Esophagus muscularis mucosa (tissue), 4 donors: Measurements from ENCODE around the gene SLC7A1. TPM values are rescaled to one million over a fixed set of nuclear protein-coding genes. Genes with fewer than 3 reads are reported as not detected.

ENCODE experiments used
- DNase-seq: peaks from one replicate; pipeline ENCODE4 v3.0.0-alpha.2; 2017; ENCODE audit errors: extremely low spot score
- H3K27ac ChIP-seq, 4 donors: fragments of 200-600 bp; sonication (generic); replicated peaks in 1 of 4; 1 replicate in 3 of 4; 2 replicates in 1 of 4; pipeline ENCODE4 v1.5.1; 2016 to 2019; ENCODE audit warnings: mild to moderate bottlenecking in 1 of 4
- H3K27me3 ChIP-seq, 4 donors: fragments of 200-600 bp; sonication (generic); one replicate each; pipeline versions ENCODE4 v1.5.1 to v1.6.0; 2016 to 2019
- H3K36me3 ChIP-seq, 4 donors: fragments of 200-600 bp; sonication (generic); one replicate each; pipeline ENCODE4 v1.5.1; 2016 to 2019
- H3K4me1 ChIP-seq, 4 donors: fragments of 200-600 bp; sonication (generic); one replicate each; pipeline ENCODE4 v1.5.1; 2016 to 2019
- H3K4me3 ChIP-seq, 4 donors: fragments of 200-600 bp; sonication (generic); 1 replicate in 2 of 4; 2 replicates in 2 of 4; pipeline ENCODE4 v1.5.1; 2016 to 2019; ENCODE audit warnings: mild to moderate bottlenecking in 4 of 4, moderate library complexity in 1 of 4
- H3K9me3 ChIP-seq, 4 donors: fragments of 200-600 bp; sonication (generic); 1 replicate in 3 of 4; 2 replicates in 1 of 4; pipeline ENCODE4 v1.5.1; 2016 to 2019
- CTCF ChIP-seq, 3 experiments: fragments of 200-600 bp in 2 of 3; fragments of 450-650 bp in 1 of 3; sonication (generic) in 2 of 3; IDR thresholded peaks; one replicate each; pipeline ENCODE4 v1.5.1; 2017 to 2019; ENCODE audit warnings: antibody characterized with exemption in 3 of 3, mild to moderate bottlenecking in 2 of 3, moderate library complexity in 1 of 3
- EP300 ChIP-seq: sonication (generic); formaldehyde crosslinking; IDR thresholded peaks from one replicate; pipeline ENCODE4 v1.6.1; 2017; ENCODE audit warnings: antibody characterized with exemption
- POLR2A ChIP-seq: fragments of 450-650 bp; IDR thresholded peaks from one replicate; pipeline ENCODE4 v1.6.1; 2017; ENCODE audit warnings: antibody characterized with exemption, moderate library complexity, mild to moderate bottlenecking, low read depth
- POLR2AphosphoS5 ChIP-seq, 2 donors: sonication (generic); formaldehyde crosslinking; IDR thresholded peaks; one replicate each; pipeline ENCODE4 v1.6.1; 2017; ENCODE audit warnings: antibody characterized with exemption in 2 of 2
- WGBS: methylation state at CpG from one replicate; pipeline ENCODE4 v1.1.5; 2018; 5-methylcytosine and 5-hydroxymethylcytosine counted together
- intact Hi-C: fragments of 100-400 bp; cut with DNase I; formaldehyde crosslinking; loops from one replicate; pipeline ENCODE4 v1.15.1; 2023
- total RNA-seq, 4 donors: library from RNA; depleted of rRNA; stranded (reverse); fragments of >200 nt; gene quantifications; one replicate each; pipeline versions ENCODE4 v1.1.0 to v1.2.1, GENCODE V29; 2016

SLC7A1 gene
- total RNA-seq, 4 donors from 2014 or later: 15.0 to 28.8 (median 21.6) TPM

DNA sequence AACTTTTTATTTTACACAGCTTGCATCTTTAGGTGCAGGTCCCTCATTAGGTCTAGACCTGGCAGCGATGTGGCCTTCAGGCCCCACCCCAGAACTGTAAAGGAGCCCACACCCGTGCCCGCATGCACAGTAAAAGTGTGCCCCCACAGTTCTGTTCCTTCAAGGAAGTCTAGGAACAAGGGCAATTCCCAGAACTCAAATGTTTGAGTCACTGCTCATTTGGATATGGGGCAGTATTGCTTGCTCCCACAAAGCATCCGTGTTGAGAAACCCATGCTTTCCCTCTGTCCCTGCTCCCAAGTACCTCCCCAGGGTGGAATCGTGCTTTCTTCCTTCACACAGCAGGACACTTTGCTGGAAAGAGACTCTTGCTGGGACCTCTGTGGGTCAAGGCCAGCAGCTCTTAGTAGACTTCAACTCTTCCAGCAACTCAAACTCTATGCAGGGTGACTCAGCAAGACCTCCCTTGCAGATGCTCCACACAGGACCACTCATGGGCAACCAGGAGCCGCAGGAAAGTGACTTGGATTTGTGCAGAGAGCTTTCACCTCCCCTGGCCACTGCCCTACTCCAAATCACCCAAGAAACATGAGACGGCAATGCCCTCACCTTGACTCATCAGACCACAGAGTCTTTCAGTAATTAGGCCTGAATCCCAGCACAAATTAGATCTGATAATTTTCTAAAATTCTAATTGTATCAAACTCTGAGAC, 12.3 kb downstream of the SLC7A1 start:
- WGBS: 81% methylated on average over 7 of the region's 7 CpGs
- intact Hi-C loops: no loop called here
- peaks cover 15 to 54% (median 48%) of the 10 kb centered on the region in 4 donors for H3K4me1 ChIP-seq

GRCh38 chr13:29582171-29582570, 13.3 kb downstream of the SLC7A1 start:
- intact Hi-C loops: no loop called here
- TF ChIP-seq EP300 (no peak), POLR2A (no peak), CTCF (IDR thresholded peaks at IDR 0.05) (no peak), POLR2AphosphoS5 (IDR thresholded peaks at IDR 0.05) (no peak)

More for the DNA sequence above, 12.3 kb downstream of the SLC7A1 start:
- TF ChIP-seq POLR2AphosphoS5 (IDR thresholded peaks at IDR 0.05): no peak
- no peak for TF ChIP-seq POLR2A
- TF ChIP-seq EP300: no peak
- TF ChIP-seq CTCF (IDR thresholded peaks at IDR 0.05): no peak
- H3K27ac ChIP-seq: no peak overlapping the region
- H3K36me3 ChIP-seq: peaks cover 0 to 4% (median 0%) of the 10 kb centered on the region in 4 donors
- no peak for DNase-seq
- H3K9me3 ChIP-seq: no peaks in the 10 kb centered on the region
- H3K4me3 ChIP-seq: no peak overlapping the region
- no peaks in the 10 kb centered on the region for H3K27me3 ChIP-seq

DNA sequence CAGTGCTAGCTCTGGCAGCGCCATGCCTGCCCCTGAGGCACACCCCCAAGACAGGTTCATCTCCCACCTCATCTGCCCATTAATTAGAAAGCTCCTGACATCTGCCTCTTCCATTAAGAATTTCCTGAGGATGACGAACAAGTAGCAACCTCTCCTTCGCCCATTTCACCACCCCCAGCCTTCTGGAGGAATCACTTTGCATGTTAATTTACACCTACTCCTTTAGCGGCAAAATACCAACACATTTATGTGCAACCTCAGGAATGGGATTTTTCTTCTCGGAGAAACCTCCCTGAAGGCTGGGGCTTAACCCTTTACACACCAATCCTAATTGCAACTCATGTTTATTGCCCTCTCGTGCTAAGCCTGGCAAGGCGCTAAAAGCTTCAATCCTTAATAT, 13.8 kb downstream of the SLC7A1 start:
- Histone ChIP-seq H3K27ac (no peak overlapping the region), H3K9me3 (no peaks in the 10 kb centered on the region), H3K4me3 (no peak overlapping the region), H3K27me3 (no peaks in the 10 kb centered on the region), H3K4me1 (peaks cover 27 to 67% (median 52%) of the 10 kb centered on the region in 4 donors), H3K36me3 (no peaks in the 10 kb centered on the region)
- intact Hi-C loops: no loop called here
- no peak for TF ChIP-seq POLR2AphosphoS5 (IDR thresholded peaks at IDR 0.05)
- TF ChIP-seq POLR2A: no peak
- no peak for TF ChIP-seq EP300
- TF ChIP-seq CTCF (IDR thresholded peaks at IDR 0.05): no peak
- WGBS: 78% methylated on average over 7 of the region's 7 CpGs
- DNase-seq: no peak

More at GRCh38 chr13:29582171-29582570, 13.3 kb downstream of the SLC7A1 start:
- DNase-seq: no peak
- Histone ChIP-seq H3K27me3 (no peaks in the 10 kb centered on the region), H3K27ac (no peak overlapping the region), H3K4me1 (peaks cover 23 to 62% (median 50%) of the 10 kb centered on the region in 4 donors), H3K36me3 (no peaks in the 10 kb centered on the region), H3K9me3 (no peaks in the 10 kb centered on the region), H3K4me3 (no peak overlapping the region)
- 70% methylated on average over 10 of the region's 10 CpGs for WGBS

- intact Hi-C loops: no loop called here
- no peaks in the 10 kb centered on the region for H3K27me3 ChIP-seq
- no peak for TF ChIP-seq EP300
- TF ChIP-seq CTCF (IDR thresholded peaks at IDR 0.05): no peak
- no peak for TF ChIP-seq POLR2A
- TF ChIP-seq POLR2AphosphoS5 (IDR thresholded peaks at IDR 0.05): no peak
- 87% methylated on average over 8 of the region's 8 CpGs for whole genome bisulfite sequencing
- peaks cover 27 to 87% (median 58%) of the 10 kb centered on the region in 4 donors for H3K4me1 ChIP-seq
- no peaks in the 10 kb centered on the region for H3K36me3 ChIP-seq
- no peak for DNase-seq
- H3K4me3 ChIP-seq: no peak overlapping the region
- H3K27ac ChIP-seq: peak overlapping the region in 1 of 4 donors; percentile 8
- H3K9me3 ChIP-seq: no peaks in the 10 kb centered on the region
Observed at GRCh38 chr13:29579094-29579493, 16.4 kb downstream of the SLC7A1 start.
